Kidney (tissue), 14 donors: ENCODE measurements around the gene PTPRK. TPM values are rescaled to one million over a fixed set of nuclear protein-coding genes. Genes with fewer than 3 reads are reported as not detected.
A peak's percentile ranks its signal among the peaks of the same experiment; 100 is the strongest.

Experiments
- DNase-seq, 5 donors: peaks; one replicate each; pipeline ENCODE4 v3.0.0-alpha.2; 2013 to 2020
- FAIRE-seq: peaks from 2 replicates; lab custom pipeline; 2012; peaks lifted over from hg19 to GRCh38; lab: Jason Lieb, UNC
- H3K27ac ChIP-seq, 2 donors: one replicate each; pipeline ENCODE4 v1.7.0; 2013; ENCODE audit warnings: low read depth in 2 of 2, low read length in 2 of 2, inconsistent platforms in 1 of 2
- H3K27me3 ChIP-seq: one replicate; pipeline ENCODE4 v1.7.1; 2013; ENCODE audit warnings: low read length, inconsistent platforms; ENCODE audit not compliant: control insufficient read depth, insufficient read depth
- H3K36me3 ChIP-seq, 3 donors: one replicate each; pipeline versions ENCODE4 v1.7.0 to v1.7.1; 2013; ENCODE audit warnings: low read length in 3 of 3, control low read depth in 1 of 3, inconsistent platforms in 1 of 3; ENCODE audit not compliant: insufficient read depth in 3 of 3, control insufficient read depth in 2 of 3
- H3K4me1 ChIP-seq, 3 donors: one replicate each; pipeline versions ENCODE4 v1.7.0 to v1.7.1; 2013; ENCODE audit warnings: low read length in 3 of 3, inconsistent platforms in 1 of 3, low read depth in 1 of 3; ENCODE audit not compliant: control insufficient read depth in 2 of 3, insufficient read depth in 2 of 3
- H3K4me3 ChIP-seq, 3 donors: one replicate each; pipeline versions ENCODE4 v1.7.0 to v1.8.1; 2013; ENCODE audit warnings: low read length in 3 of 3, control low read depth in 1 of 3, inconsistent platforms in 1 of 3
- H3K9ac ChIP-seq, 3 donors: one replicate each; pipeline versions ENCODE4 v1.7.0 to v1.7.1; 2013; ENCODE audit warnings: low read length in 3 of 3, control low read depth in 1 of 3, inconsistent platforms in 1 of 3
- H3K9me3 ChIP-seq, 3 donors: one replicate each; pipeline versions ENCODE4 v1.7.0 to v1.7.1; 2013; ENCODE audit warnings: low read length in 3 of 3, control low read depth in 1 of 3, inconsistent platforms in 1 of 3; ENCODE audit not compliant: control insufficient read depth in 2 of 3, insufficient read depth in 1 of 3
- intact Hi-C: fragments of 100-400 bp; cut with DNase I; formaldehyde crosslinking; loops from one replicate; pipeline ENCODE4 v1.11.1; 2022
- polyA plus RNA-seq: library from polyadenylated mRNA; stranded (reverse); fragments of 350-450 nt; fragmentation: Illumina TruSeq; extraction: RNeasy Lipid Tissue Mini Kit (QIAGEN cat#74804); gene quantifications from one replicate; pipeline ENCODE4 v1.2.3, GENCODE V29; 2014; ENCODE audit warnings: low read depth, low replicate concordance; ENCODE audit not compliant: insufficient read depth
- total RNA-seq: library from RNA; stranded (reverse); fragmentation: NEBNext Ultra II Directional; extraction: Animal tissue kit (Norgen Biotek cat#: 25700); gene quantifications from one replicate; pipeline ENCODE4 v1.2.1, GENCODE V29; 2021
- TF ChIP-seq, protein P1 (sequence below): IDR thresholded peaks from 3 replicates; pipeline ENCODE4 v1.5.1; 2012; ENCODE audit warnings: mild to moderate bottlenecking, moderate library complexity, borderline replicate concordance; ENCODE audit not compliant: insufficient read depth; ENCODE audit errors: extremely low read depth
- donor health status: control.
- donor health status: control.
- donor health status: control.
- donor health status: control.
- donor health status: control.
- donor health status: DM: yes; HTN: yes; CAD: no.
- donor health status: Normal renal cell carcinoma (clear cell type).

PTPRK gene
- total and polyA plus RNA-seq, 2 donors from 2014 or later, result 9.2 to 72.8 TPM

DNA sequence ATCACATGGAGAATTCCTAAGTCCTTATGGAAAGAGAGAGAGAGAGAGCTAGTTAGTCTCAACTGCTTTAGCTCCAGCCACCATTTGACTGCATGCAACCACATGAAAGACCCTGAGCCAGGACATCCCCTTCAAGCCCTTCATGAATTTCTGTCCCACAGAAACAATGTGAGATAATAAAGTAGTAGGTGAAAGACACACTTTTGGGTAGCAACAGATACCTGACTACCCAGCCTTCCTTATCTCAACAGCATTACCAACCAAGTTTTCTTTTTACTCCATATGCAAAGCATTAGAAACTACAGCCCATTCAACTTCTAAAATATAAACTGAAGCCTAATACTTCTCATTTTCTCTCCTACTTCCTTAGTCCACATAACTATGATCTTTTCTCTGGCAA is 596.4 kb downstream of the PTPRK start:
- TF ChIP-seq, protein P1, sequence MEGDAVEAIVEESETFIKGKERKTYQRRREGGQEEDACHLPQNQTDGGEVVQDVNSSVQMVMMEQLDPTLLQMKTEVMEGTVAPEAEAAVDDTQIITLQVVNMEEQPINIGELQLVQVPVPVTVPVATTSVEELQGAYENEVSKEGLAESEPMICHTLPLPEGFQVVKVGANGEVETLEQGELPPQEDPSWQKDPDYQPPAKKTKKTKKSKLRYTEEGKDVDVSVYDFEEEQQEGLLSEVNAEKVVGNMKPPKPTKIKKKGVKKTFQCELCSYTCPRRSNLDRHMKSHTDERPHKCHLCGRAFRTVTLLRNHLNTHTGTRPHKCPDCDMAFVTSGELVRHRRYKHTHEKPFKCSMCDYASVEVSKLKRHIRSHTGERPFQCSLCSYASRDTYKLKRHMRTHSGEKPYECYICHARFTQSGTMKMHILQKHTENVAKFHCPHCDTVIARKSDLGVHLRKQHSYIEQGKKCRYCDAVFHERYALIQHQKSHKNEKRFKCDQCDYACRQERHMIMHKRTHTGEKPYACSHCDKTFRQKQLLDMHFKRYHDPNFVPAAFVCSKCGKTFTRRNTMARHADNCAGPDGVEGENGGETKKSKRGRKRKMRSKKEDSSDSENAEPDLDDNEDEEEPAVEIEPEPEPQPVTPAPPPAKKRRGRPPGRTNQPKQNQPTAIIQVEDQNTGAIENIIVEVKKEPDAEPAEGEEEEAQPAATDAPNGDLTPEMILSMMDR, result no peak
- no peak for DNase-seq
- Histone ChIP-seq H3K9ac (no peak overlapping the region), H3K4me3 (no peak overlapping the region), H3K27me3 (no peaks in the 10 kb centered on the region), H3K9me3 (peaks cover 0 to 2% (median 0%) of the 10 kb centered on the region in 3 donors), H3K36me3 (no peaks in the 10 kb centered on the region), H3K4me1 (no peaks in the 10 kb centered on the region), H3K27ac (no peak overlapping the region)
- FAIRE-seq, result no peak
- intact Hi-C loops, result no loop called here

DNA sequence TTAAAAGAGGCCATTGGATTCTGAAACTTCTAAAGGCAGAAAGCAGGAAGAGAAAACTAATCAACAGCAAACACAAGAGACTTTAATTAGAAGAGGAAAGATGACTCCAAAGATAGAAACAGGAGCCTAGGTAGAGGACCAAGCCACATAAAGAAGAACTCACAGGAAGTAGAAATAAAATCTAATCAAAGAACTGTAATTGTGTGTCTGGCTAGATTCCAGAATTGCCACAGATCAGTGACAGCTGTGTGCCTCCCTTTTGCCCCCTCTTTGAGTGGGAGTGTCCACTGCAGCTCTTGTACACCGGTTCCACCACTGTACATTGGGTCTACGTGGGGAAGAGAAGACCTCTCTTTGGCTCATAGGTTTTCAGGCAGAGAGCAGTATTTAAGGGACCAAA is 597.3 kb downstream of the PTPRK start:
- intact Hi-C loops, result no loop called here
- H3K9ac ChIP-seq, result no peak overlapping the region
- peaks cover 0 to 2% (median 0%) of the 10 kb centered on the region in 3 donors for H3K9me3 ChIP-seq
- H3K27me3 ChIP-seq, result no peaks in the 10 kb centered on the region
- H3K27ac ChIP-seq, result no peak overlapping the region
- H3K4me1 ChIP-seq, result no peaks in the 10 kb centered on the region
- TF ChIP-seq, protein P1, result no peak
- DNase-seq, result peak in 2 of 5 donors; percentile 33 to 35
- no peak overlapping the region for H3K4me3 ChIP-seq
- FAIRE-seq, result no peak
- no peaks in the 10 kb centered on the region for H3K36me3 ChIP-seq

DNA sequence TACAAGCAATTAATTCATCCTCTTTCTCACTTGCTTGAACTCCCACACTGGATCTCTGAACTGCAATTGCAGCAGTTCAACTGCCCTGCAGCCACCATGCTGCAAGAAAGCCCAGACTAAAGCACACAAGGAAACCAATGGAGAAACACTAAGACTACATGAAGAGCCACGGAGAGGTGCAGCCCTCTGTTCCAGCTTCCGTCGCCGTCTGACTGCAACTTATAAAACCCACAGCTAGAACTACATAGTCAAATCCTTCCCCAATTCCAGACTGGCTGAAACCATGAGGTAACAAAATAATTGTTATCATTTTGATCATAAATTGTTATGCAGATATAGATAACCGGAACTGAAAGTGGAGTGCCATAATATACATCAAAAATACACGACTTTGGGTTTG is 598.4 kb downstream of the PTPRK start:
- Histone ChIP-seq H3K9me3 (peaks cover 0 to 2% (median 0%) of the 10 kb centered on the region in 3 donors), H3K27me3 (no peaks in the 10 kb centered on the region), H3K9ac (no peak overlapping the region), H3K4me1 (no peaks in the 10 kb centered on the region), H3K27ac (no peak overlapping the region), H3K36me3 (no peaks in the 10 kb centered on the region), H3K4me3 (no peak overlapping the region)
- intact Hi-C loops, result no loop called here
- FAIRE-seq (no peak), DNase-seq (no peak)
- TF ChIP-seq, protein P1, result no peak

DNA sequence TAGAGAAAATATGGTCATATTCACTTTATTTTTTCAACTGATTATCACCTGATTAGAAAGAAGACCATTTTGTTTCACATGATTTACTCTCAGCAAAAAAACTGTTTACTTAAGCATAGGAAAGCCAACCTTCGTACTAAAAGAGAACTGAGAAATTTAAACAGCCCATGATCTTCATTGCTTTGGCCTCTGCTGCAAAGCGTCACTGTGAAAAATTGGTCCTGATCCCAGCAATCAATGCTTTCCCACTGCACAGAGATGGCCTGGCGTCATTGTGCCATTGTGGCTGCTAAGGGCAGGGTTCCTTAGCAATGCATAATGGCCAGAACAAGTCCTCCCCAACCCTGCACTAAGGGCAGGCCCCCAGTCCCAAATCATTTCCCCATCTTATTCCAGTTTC is 599.6 kb downstream of the PTPRK start:
- no peak overlapping the region for H3K9ac ChIP-seq
- no peak overlapping the region for H3K27ac ChIP-seq
- no peak for DNase-seq
- TF ChIP-seq, protein P1, result no peak
- no peak overlapping the region for H3K4me3 ChIP-seq
- no peaks in the 10 kb centered on the region for H3K4me1 ChIP-seq
- peaks cover 0 to 2% (median 0%) of the 10 kb centered on the region in 3 donors for H3K9me3 ChIP-seq
- intact Hi-C loops, result no loop called here
- no peak for FAIRE-seq
- no peaks in the 10 kb centered on the region for H3K27me3 ChIP-seq
- H3K36me3 ChIP-seq, result no peaks in the 10 kb centered on the region
